Tibial artery (tissue), 4 donors: ENCODE results near the gene SORL1-AS1.
A peak's percentile ranks its signal among the peaks of the same experiment; 100 is the strongest.

ENCODE experiments used
- DNase-seq, 2 donors: peaks; one replicate each; pipeline ENCODE4 v3.0.0-alpha.2; 2019
- H3K27ac ChIP-seq, 2 donors: fragments of 200-600 bp; sonication (generic) in 1 of 2; 1 replicate in 1 of 2; 2 replicates in 1 of 2; pipeline ENCODE4 v1.5.1; 2018 to 2019; ENCODE audit warnings: mild to moderate bottlenecking in 1 of 2
- H3K27me3 ChIP-seq, 2 donors: fragments of 200-600 bp; sonication (generic) in 1 of 2; one replicate each; pipeline versions ENCODE4 v1.5.1 to v1.6.0; 2016 to 2019
- H3K36me3 ChIP-seq, 3 donors: fragments of 200-600 bp; sonication (generic) in 2 of 3; one replicate each; pipeline ENCODE4 v1.5.1; 2016 to 2019; ENCODE audit warnings: mild to moderate bottlenecking in 2 of 3
- H3K4me1 ChIP-seq, 4 donors: fragments of 200-600 bp; sonication (generic) in 2 of 4; 1 replicate in 3 of 4; 2 replicates in 1 of 4; pipeline ENCODE4 v1.5.1; 2016 to 2019
- H3K4me3 ChIP-seq, 2 donors: fragments of 200-600 bp; sonication (generic) in 1 of 2; 1 replicate in 1 of 2; 2 replicates in 1 of 2; pipeline ENCODE4 v1.5.1; 2018 to 2019; ENCODE audit warnings: mild to moderate bottlenecking in 2 of 2
- H3K9me3 ChIP-seq, 3 donors: fragments of 200-600 bp; sonication (generic) in 1 of 3; one replicate each; pipeline ENCODE4 v1.5.1; 2016 to 2019
- intact Hi-C: fragments of 100-400 bp; cut with DNase I; formaldehyde crosslinking; loops from one replicate; pipeline ENCODE4 v1.15.0; 2023; ENCODE audit warnings: low total_unique reads
- TF ChIP-seq, protein P1 (sequence below), 2 experiments: fragments of 200-600 bp in 1 of 2; fragments of 450-650 bp in 1 of 2; IDR thresholded peaks; one replicate each; pipeline ENCODE4 v1.5.1; 2017 to 2019; ENCODE audit warnings: antibody characterized with exemption in 2 of 2, mild to moderate bottlenecking in 1 of 2, moderate library complexity in 1 of 2

The SORL1-AS1 gene

GRCh38 chr11:121452609-121453150 is at the start of gene SORL1-AS1:
SORL1-AS1 (minus strand) TSS chr11:121452967.
- intact Hi-C loops = loop anchor here (5.0 kb wide), 1 partner anchor 70 kb away; no protein-coding TSS in a partner anchor

GRCh38 chr11:121500717-121501116 is 48.0 kb upstream of the SORL1-AS1 start:
- Histone ChIP-seq H3K36me3 (peaks cover 0 to 21% (median 11%) of the 10 kb centered on the region in 3 donors), H3K4me3 (no peak overlapping the region), H3K4me1 (no peaks in the 10 kb centered on the region), H3K27ac (no peak overlapping the region), H3K27me3 (no peaks in the 10 kb centered on the region), H3K9me3 (peaks cover 0 to 5% (median 0%) of the 10 kb centered on the region in 3 donors)
- TF ChIP-seq, protein P1, sequence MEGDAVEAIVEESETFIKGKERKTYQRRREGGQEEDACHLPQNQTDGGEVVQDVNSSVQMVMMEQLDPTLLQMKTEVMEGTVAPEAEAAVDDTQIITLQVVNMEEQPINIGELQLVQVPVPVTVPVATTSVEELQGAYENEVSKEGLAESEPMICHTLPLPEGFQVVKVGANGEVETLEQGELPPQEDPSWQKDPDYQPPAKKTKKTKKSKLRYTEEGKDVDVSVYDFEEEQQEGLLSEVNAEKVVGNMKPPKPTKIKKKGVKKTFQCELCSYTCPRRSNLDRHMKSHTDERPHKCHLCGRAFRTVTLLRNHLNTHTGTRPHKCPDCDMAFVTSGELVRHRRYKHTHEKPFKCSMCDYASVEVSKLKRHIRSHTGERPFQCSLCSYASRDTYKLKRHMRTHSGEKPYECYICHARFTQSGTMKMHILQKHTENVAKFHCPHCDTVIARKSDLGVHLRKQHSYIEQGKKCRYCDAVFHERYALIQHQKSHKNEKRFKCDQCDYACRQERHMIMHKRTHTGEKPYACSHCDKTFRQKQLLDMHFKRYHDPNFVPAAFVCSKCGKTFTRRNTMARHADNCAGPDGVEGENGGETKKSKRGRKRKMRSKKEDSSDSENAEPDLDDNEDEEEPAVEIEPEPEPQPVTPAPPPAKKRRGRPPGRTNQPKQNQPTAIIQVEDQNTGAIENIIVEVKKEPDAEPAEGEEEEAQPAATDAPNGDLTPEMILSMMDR (IDR thresholded peaks at IDR 0.05) = no peak
- intact Hi-C loops = no loop called here
- DNase-seq = no peak

More at GRCh38 chr11:121452609-121453150, at the start of gene SORL1-AS1:
- Histone ChIP-seq H3K9me3 (no peaks in the 10 kb centered on the region), H3K4me1 (peaks cover 0 to 32% (median 14%) of the 10 kb centered on the region in 4 donors), H3K27ac (peak within 1 kb of the TSS; percentile 57 to 68), H3K4me3 (peak within 1 kb of the TSS; percentile 92 to 93), H3K27me3 (no peaks in the 10 kb centered on the region), H3K36me3 (no peaks in the 10 kb centered on the region)
- no peak for DNase-seq
- TF ChIP-seq, protein P1 (IDR thresholded peaks at IDR 0.05) = no peak

DNA sequence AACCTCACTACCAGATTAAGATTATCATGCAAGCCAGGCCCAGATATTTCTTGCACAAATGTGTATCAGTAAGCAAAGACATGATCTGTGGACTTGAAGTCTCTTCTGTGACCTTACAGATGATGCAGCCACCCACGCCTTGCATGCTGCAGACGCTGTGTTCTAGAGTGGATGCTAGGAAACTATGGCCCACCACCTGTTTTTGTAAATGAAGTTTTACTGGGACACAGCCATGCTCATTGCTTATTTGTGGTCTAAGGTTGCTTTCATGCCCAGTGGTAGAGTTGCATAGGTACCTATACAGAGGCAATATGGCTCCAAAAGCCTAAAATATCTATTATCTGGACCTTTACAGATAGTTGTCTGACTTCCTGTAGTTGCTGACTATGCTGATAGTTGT is 47.5 kb upstream of the SORL1-AS1 start:
- H3K4me1 ChIP-seq = no peaks in the 10 kb centered on the region
- H3K9me3 ChIP-seq = peaks cover 0 to under 1% (median 0%) of the 10 kb centered on the region in 3 donors
- intact Hi-C loops = no loop called here
- H3K36me3 ChIP-seq = peaks cover 0 to 21% (median 11%) of the 10 kb centered on the region in 3 donors
- no peak overlapping the region for H3K4me3 ChIP-seq
- DNase-seq = no peak
- no peak overlapping the region for H3K27ac ChIP-seq
- TF ChIP-seq, protein P1 (IDR thresholded peaks at IDR 0.05) = no peak
- H3K27me3 ChIP-seq = no peaks in the 10 kb centered on the region

DNA sequence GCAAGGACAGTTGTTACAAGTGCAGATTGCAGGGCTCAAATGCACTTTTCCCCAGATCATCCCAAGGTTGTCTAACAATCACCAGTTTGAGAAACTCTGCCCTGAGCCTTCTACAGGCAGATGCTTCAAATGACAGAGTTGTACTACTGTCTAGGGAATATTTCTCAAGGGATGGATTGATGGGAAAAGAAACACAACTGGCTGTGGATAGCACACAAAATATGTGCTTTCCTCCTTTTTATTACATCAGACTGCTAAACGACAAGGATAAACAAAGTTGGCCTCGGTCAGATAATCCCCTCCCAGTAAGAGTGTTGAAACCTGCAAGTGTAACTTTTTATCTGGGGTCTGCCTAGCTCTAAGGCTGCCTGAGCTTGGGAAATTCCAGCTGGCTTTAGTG is 46.6 kb upstream of the SORL1-AS1 start:
- Histone ChIP-seq H3K4me1 (no peaks in the 10 kb centered on the region), H3K27me3 (no peaks in the 10 kb centered on the region), H3K27ac (no peak overlapping the region), H3K9me3 (no peaks in the 10 kb centered on the region), H3K36me3 (peaks cover 0 to 21% (median 11%) of the 10 kb centered on the region in 3 donors), H3K4me3 (no peak overlapping the region)
- intact Hi-C loops = no loop called here
- TF ChIP-seq, protein P1 (IDR thresholded peaks at IDR 0.05) = no peak
- DNase-seq = no peak

DNA sequence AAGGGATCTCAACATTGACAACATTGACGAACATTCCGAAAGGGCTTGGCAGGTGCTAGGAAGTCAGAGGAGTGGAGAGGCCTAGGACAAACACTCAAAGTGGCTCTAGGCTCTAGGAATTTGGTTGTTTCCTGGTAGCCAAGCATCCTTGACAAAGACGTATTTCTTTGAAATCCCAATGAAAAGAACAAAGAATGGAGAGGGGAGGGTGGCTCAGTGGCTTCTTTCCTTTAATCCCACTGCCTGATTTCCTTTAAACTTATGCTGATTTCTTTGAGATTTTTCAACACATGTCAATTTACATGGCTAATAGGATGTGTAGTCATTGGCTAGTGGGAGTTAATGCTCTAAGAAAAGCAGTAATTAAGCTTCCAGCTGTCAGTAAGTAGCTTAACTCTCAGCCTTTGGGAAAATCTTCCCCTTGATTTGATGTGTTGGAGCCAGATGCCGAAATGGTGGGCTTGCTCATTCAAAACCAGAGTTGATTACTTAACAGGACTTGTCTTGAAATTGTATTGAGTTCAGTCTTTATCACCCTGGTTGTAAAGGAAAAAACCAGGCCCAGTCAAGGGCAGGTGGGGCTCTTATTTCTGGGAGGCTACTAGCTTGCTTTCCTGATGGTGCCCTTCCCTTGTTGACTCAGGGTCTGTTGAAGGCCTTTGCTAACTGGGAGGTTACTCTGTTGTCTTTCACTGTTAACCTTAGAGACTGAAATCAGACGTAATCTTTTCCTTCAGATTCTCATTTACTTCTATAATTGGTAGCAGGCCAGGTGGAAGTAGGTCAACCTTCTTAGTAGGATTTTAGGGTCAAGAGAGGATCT is 44.6 kb upstream of the SORL1-AS1 start:
- no peak overlapping the region for H3K4me3 ChIP-seq

More for the DNA sequence above, 44.6 kb upstream of the SORL1-AS1 start:
- Histone ChIP-seq H3K4me1 (no peaks in the 10 kb centered on the region), H3K9me3 (no peaks in the 10 kb centered on the region), H3K27ac (no peak overlapping the region), H3K36me3 (peaks cover 0 to 21% (median 11%) of the 10 kb centered on the region in 3 donors), H3K27me3 (no peaks in the 10 kb centered on the region)
- no peak for DNase-seq
- intact Hi-C loops = no loop called here
- TF ChIP-seq, protein P1 (IDR thresholded peaks at IDR 0.05) = no peak
